ENCODE data around the gene SPIN2A.
A peak's percentile ranks its signal among the peaks of the same experiment; 100 is the strongest.
"Not testable (repeated sequence)": the region's sequence is repeated elsewhere in the genome, so short reads cannot be mapped to it uniquely, and the experiment has no call there.

Gene SPIN2A

GRCh38 chrX:57137073-57137472 lies at the start of gene SPIN2A:
Gene SPIN2A (minus strand): TSS chrX:57137397. CDS start chrX:57136597, 800 bp downstream.
- not testable (repeated sequence) for DNase-seq

DNA sequence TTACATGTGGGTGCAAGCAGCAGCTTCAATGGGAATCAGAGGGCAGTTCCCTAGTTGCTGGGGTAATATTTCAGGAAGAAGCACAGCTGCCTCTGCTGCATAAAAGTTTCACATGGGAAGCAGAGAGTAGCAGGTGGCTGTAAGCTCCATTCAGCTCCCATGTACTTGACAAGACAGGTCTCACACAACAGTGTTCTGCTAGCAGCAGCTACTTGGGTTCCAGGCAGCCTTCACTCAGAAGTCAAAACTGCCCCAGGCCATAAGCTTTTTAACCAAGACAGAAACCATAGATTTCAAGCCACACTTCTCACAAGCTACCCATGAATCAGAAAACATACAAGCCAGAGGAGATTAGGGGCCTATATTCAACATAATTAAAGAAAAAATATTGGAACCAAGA lies 41.4 kb upstream of the SPIN2A start:
- no peak for DNase-seq

DNA sequence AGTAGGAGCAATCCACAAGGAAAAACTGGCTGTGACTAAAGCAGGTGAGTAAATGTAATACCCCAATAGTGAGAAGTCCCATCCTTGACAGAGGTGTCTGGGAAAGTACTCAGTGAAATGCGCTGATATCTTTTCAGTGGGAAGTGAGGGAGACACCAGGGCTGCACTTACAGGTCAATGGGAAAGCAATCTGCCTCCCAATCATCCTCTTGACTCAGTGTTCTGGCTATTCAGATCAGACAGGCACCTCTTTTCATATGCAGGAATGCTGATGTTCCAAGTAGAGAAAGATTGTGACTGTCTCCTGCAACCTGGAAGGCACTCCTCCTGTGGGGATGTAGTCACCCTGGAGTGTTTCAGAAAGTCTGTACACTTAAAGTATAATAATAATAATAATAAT lies 39.9 kb upstream of the SPIN2A start:
- no peak for DNase-seq

DNA sequence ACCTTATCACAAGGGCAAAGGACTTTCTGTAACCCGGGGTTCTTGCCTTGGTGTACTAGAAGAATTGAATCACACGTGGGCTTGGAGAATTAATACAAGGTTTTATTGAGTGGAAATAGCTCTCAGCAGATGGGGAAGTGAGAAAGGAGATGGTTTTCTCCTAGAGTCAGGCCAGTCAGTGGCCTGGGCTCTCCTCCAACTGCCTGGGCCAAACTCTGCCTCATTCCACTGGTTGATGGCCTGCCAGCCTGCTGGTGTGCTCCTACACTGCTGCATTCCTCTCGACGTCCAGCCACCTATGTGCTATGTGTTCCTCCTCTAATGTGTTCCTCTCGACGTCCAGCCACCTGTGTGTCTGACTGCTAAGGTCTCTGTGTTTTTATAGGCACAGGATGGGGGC lies 35.3 kb upstream of the SPIN2A start:
- no peak for DNase-seq

DNA sequence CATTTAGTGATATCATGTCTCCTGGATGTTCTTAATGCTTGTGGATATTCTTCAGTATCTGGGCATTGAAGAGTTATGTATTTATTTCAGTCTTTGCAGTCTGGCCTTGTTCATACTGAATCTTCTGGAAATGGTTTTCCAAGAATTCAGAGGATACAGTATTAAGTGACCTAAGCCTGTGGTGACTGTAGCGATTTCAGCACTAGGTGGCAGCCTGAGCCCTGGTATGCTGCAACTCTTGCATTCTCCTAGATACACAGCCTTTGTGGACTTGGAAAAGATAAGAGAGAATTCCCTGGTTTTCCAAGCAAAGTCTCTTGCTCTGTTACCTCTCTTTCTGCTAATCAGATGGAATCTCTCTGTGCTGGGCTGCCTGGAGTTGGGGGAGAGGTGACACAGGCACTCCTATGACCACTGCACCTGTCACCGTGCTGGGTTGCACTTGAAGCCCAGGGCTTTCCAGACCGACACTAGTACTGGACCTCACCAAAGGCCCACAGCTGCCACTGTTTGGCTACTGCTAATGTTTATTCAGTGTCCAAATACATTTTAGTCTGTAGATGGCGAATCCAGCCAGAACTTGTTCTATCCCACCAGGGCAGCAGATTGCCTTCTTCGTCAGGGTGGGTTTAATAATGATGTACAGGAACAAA lies 19.3 kb upstream of the SPIN2A start:
- no peak for DNase-seq

DNA sequence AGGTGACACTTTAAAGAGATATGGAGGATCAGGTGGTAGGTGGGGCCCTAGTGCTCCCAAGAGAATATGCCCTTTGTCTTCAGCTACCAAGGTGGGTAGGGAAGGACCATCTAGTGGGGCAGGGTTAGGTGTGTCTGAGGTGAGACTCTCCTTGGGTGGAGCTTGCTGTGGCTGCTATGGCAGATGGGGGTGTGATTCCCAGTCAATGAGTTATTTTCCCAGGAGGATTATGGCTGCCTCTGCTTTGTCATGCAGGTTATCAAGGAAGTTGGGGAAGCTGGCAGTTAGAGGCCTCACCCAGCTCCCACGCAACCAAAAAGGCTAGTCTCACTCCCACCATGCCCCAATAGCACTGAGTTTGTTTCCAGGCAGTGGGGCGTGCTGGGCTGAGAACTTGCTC lies 18.0 kb upstream of the SPIN2A start:
- DNase-seq = no peak

DNA sequence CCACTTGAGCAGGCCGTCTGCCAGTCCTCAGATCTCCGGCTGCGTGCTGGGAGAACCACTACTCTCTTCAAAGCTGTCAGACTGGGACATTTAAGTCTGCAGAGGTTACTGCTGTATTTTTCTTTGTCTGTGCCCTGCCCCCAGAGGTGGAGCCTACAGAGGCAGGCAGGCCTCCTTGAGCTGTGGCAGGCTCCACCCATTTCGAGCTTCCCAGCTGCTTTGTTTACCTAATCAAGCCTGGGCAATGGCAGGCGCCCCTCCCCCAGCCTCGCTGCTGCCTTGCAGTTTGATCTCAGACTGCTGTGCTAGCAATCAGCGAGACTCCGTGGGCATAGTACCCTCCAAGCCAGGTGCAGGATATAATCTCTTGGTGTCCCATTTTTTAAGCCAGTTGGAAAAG lies 15.0 kb upstream of the SPIN2A start:
- DNase-seq = not testable (repeated sequence)

- no peak for DNase-seq
Observed at GRCh38 chrX:57138674-57139073, 1.5 kb upstream of the SPIN2A start.

GRCh38 chrX:57137501-57137900 lies 304 bp upstream of the SPIN2A start:
- DNase-seq = no peak

GRCh38 chrX:57136589-57136988 lies 608 bp downstream of the SPIN2A start:
- DNase-seq = not testable (repeated sequence)

GRCh38 chrX:57135287-57135686 lies 1.9 kb downstream of the SPIN2A start:
- DNase-seq = no peak

- no peak for DNase-seq
Observed at GRCh38 chrX:57134702-57135101, 2.5 kb downstream of the SPIN2A start.

DNA sequence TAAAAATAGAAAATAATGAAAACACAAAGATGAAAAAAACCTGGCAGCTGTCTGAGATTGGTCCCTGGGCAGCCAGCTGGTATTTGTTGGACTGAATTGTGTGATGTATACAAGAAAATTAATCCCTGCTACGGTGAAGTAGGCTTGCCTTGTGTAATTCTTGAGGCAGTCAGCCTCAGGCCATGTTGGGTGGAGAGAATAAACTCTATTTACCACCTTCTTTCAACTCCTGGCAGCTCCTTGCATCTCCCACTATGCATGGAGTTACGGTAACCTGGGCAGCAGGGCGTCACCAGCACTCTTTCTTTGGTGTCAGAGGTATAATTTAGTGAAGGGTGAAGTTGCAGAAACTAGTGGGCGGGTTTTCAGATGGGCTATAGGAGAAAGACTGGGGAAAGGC lies 3.5 kb downstream of the SPIN2A start:
- DNase-seq = no peak

DNA sequence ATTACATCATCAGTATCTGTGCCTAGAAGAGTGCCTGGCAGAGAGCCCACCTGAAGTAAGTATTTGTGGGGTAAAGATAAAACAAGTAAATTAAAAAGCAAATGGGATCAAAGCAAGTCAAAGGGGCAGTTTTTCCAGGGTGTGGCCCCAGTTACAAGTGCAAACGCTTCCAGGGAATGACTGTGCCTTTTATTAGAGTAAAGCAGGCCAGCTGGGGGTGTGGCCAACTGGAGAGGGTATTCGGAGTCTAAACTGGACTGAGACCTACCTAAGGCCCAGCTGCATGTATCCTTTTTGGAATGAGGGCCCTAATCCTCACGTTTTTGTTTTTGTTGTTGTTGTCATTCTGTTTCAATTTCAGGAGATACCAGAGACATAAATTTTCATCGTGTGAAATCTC lies 3.9 kb downstream of the SPIN2A start:
- DNase-seq = not testable (repeated sequence)

DNA sequence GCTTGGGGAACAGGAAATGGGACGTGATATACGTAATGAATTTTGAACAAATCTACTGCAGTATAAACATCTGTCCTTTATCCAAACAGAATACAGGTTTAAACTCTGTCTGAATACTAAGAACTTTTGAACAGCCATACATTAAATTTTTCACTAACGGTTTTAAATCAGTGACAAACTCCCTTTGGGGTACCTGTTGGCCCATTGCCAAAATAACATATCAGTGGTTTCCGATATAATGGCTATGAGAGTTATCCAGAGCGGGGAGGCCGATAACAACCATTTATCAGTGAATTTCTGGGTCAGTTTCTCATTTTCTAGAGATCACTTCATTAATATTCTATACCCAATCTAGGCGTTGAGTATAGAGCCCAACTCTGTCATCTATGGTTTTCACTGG lies 5.2 kb downstream of the SPIN2A start:
- DNase-seq = no peak

- DNase-seq = no peak
Observed at GRCh38 chrX:57121816-57122215, 15.4 kb downstream of the SPIN2A start.

DNA sequence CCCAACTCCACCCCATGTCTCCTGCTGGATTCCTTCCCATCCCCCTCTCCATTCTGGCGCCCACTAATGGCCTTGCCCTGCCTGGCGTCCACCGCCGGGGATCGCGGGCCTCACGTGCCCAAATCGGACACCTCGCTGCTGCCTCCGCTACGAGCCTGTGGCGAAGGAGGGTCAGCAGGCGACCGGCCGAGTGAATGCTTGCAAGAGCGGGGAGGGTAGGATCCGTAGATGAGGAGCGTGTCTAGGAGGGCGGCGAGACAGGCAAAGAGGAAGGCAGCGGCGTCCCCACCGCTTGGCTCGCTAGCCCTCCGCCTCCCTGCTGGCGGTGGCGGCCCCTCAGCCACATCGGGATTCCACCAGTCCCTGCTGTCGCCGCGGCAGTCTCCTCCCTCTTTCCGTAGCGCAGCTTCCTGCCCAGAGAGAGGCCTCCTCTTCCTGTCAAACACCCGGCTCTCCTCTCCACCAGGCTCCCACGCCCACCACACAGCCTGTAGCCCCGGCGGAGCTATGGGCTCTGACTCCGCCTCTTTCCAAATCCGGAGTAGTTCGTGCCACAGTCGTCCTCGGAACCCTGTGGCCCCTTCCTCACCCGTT lies 15.9 kb downstream of the SPIN2A start, which contains the start of gene SPIN2B:
SPIN2B (minus strand) TSS at position 387 of the 594 bp plus-strand sequence.
- DNase-seq = peak; percentile 9

GRCh38 chrX:57120619-57121161 lies 16.5 kb downstream of the SPIN2A start:
- DNase-seq = not testable (repeated sequence)

DNA sequence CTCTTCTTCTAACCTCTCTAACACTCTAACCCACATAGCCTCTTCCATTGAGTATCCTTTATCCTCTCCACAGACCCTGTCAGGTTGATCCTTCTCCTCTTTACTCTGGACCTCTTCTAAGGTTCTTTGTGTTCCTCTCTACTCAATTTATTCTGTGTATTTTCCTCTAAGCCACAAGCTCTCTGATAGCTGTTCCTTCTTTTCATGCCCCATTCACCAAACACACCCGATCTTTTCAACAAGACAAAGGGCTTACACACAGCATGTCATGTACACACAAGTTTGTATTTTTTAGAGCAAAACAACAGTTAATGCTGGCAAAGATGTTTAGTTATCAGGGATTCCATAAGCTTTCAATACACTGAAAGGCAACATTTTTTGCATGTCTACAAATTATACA lies 17.8 kb downstream of the SPIN2A start:
- no peak for DNase-seq

DNA sequence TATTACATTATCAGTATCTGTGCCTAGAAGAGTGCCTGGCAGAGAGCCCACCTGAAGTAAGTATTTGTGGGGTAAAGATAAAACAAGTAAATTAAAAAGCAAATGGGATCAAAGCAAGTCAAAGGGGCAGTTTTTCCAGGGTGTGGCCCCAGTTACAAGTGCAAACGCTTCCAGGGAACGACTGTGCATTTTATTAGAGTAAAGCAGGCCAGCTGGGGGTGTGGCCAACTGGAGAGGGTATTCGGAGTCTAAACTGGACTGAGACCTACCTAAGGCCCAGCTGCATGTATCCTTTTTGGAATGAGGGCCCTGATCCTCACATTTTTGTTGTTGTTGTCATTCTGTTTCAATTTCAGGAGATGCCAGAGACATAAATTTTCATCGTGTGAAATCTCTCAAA lies 19.6 kb downstream of the SPIN2A start:
- DNase-seq = not testable (repeated sequence)

DNA sequence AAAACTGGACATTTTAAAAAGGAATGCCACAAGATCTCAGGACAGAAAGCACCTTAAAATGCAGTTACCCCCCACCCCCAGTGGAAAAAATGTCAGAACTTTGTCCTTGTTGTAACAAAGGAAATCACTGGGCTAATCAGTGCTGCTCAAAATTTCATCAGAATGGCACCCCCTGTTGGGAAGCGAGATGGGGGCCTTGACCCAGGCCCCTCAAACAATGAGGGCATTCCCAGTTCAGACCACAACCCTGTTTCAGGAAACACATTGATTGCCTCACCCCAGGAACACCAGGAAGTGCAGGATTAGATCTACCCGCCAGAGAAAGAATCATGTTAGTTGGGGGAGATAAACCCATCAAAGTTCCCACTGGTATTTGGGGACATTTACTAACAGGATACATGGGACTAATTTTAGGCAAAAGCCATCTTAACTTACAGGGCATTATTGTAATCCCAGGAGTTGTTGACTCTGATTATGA lies 32.2 kb downstream of the SPIN2A start:
- DNase-seq = no peak

DNA sequence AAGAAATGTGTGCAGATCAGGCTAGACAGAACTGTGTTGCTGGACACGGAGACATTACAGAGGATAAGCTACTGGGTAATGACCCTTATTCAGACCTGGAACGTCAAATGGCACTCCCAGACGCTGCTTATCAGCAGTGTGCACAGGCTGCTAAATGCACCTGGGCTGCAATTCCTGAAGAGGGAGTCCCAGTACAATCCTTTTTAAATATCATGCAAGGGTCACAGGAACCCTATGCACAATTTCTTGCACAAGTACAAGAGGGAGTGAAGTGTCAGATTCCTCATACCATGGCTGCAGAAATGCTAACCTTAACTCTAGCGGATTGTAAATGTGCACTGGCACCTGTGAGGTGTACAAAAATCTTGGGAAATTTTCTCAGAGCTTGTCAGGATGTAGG lies 32.8 kb downstream of the SPIN2A start:
- no peak for DNase-seq

- no peak for DNase-seq
Observed at GRCh38 chrX:57103489-57103888, 33.7 kb downstream of the SPIN2A start.

DNA sequence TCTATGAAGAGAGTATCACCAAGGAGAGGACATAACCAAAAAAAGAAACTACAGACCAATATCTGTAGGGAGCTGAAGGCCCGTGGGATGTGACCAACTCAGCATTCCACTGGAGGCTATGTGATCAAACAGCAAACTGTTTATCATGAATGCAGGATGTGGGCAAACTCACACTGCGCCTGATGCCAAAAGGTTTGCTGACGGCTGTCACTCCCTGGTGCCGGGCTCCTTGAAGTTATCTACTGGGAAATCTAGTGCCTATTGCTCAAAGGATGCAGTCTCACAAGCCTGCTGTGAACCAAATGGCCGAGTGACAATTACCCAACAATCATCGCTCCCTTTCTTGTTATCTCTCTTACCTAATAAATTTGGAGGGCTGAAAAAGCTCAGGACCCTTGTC lies 34.3 kb downstream of the SPIN2A start:
- DNase-seq = not testable (repeated sequence)

Measured in GOT3 (cell line).